ENCODE data around the gene COL24A1. TPM values are rescaled to one million over a fixed set of nuclear protein-coding genes. Genes with fewer than 3 reads are reported as not detected.

The COL24A1 gene
- total and polyA plus RNA-seq, 2 donors (not counting 3 experiments of a cell fraction or from before 2014, with no cell fraction given) = 0.03 TPM; not detected in 1

- intact Hi-C loops (cut with micrococcal nuclease) (loop anchor here (5.0 kb wide), 1 partner anchor 125 kb away; no protein-coding TSS in a partner anchor), dilution Hi-C loops (cut with MboI; ENCODE audit: extremely low pct_ligation_motif_present, low sequenced_read_pairs) (no loop called here)
- Histone ChIP-seq H3K27ac (ENCODE audit: insufficient read depth, low read depth, low read length) (no peak overlapping the region), H4K20me1 (replicated peaks; ENCODE audit: control insufficient read depth, extremely low read depth, insufficient read depth, low read length) (no peaks in the 10 kb centered on the region), H3K9me1 (replicated peaks; ENCODE audit: control insufficient read depth, extremely low read depth, insufficient read depth, low read length) (no peaks in the 10 kb centered on the region), H3K4me1 (ENCODE audit: control insufficient read depth, extremely low read depth, insufficient read depth, low read length) (no peaks in the 10 kb centered on the region), H2AFZ (ENCODE audit: low read depth, low read length) (no peak overlapping the region), H3K27me3 (ENCODE audit: control insufficient read depth in 2 of 2, insufficient read depth in 2 of 2, low read length in 2 of 2) (peaks cover 3 to 12% of the 10 kb centered on the region in 2 experiments), H3K9ac (replicated peaks; ENCODE audit: extremely low read depth, insufficient read depth, low read length) (no peak overlapping the region), H3K36me3 (ENCODE audit: control insufficient read depth in 2 of 2, extremely low read depth in 1 of 2, insufficient read depth in 2 of 2, low read length in 2 of 2) (no peaks in the 10 kb centered on the region), H3K4me3 (replicated peaks in 1 of 3; ENCODE audit: insufficient read depth in 1 of 3, low read depth in 1 of 3, low read length in 3 of 3) (no peak overlapping the region), H3K79me2 (ENCODE audit: control insufficient read depth, insufficient read depth, low read length) (no peaks in the 10 kb centered on the region), H3K4me2 (ENCODE audit: insufficient read depth, low read length) (no peak overlapping the region), H3K9me3 (replicated peaks; ENCODE audit: control insufficient read depth, insufficient read depth, low read length) (no peaks in the 10 kb centered on the region)
- TF ChIP-seq POLR2AphosphoS5 (IDR thresholded peaks at IDR 0.05; ENCODE audit: insufficient read depth, low read depth, low read length) (no peak), POLR2A (IDR thresholded peaks at IDR 0.05; ENCODE audit: low read depth, low read length) (no peak), CTCF (IDR thresholded peaks at IDR 0.05; ENCODE audit: extremely low read depth in 1 of 2, insufficient read depth in 1 of 2, low read depth in 1 of 2, low read length in 2 of 2) (no peak), JUN (IDR thresholded peaks at IDR 0.05; ENCODE audit: borderline replicate concordance, insufficient read depth, insufficient read length, low read depth) (no peak)
- POLR2A ChIA-PET = no interaction called here
- DNase-seq (ENCODE audit: low read depth, low spot score) (no peak), FAIRE-seq (no peak)
- CTCF ChIA-PET = interaction anchor here (1.0 kb wide), 1 partner anchor 14 kb away, joined by 3 read pairs; no protein-coding TSS in a partner anchor
- no TSS peak for BruUV-seq (replicated peaks)
Measured at GRCh38 chr1:85892366-85892765, 264.2 kb downstream of the COL24A1 start.

GRCh38 chr1:85889870-85890269 is 266.7 kb downstream of the COL24A1 start:
- no peak for DNase-seq (ENCODE audit: low read depth, low spot score)
- dilution Hi-C loops (cut with MboI; ENCODE audit: extremely low pct_ligation_motif_present, low sequenced_read_pairs) = no loop called here
- Histone ChIP-seq H2AFZ (ENCODE audit: low read depth, low read length) (no peak overlapping the region), H3K4me1 (ENCODE audit: control insufficient read depth, extremely low read depth, insufficient read depth, low read length) (no peaks in the 10 kb centered on the region), H3K4me3 (replicated peaks in 1 of 3; ENCODE audit: insufficient read depth in 1 of 3, low read depth in 1 of 3, low read length in 3 of 3) (no peak overlapping the region), H3K9me1 (replicated peaks; ENCODE audit: control insufficient read depth, extremely low read depth, insufficient read depth, low read length) (no peaks in the 10 kb centered on the region), H3K9me3 (replicated peaks; ENCODE audit: control insufficient read depth, insufficient read depth, low read length) (no peaks in the 10 kb centered on the region), H3K4me2 (ENCODE audit: insufficient read depth, low read length) (no peak overlapping the region), H4K20me1 (replicated peaks; ENCODE audit: control insufficient read depth, extremely low read depth, insufficient read depth, low read length) (no peaks in the 10 kb centered on the region), H3K27ac (ENCODE audit: insufficient read depth, low read depth, low read length) (no peak overlapping the region), H3K36me3 (ENCODE audit: control insufficient read depth in 2 of 2, extremely low read depth in 1 of 2, insufficient read depth in 2 of 2, low read length in 2 of 2) (no peaks in the 10 kb centered on the region), H3K79me2 (ENCODE audit: control insufficient read depth, insufficient read depth, low read length) (no peaks in the 10 kb centered on the region), H3K27me3 (ENCODE audit: control insufficient read depth in 2 of 2, insufficient read depth in 2 of 2, low read length in 2 of 2) (peaks cover 5 to 12% of the 10 kb centered on the region in 2 experiments), H3K9ac (replicated peaks; ENCODE audit: extremely low read depth, insufficient read depth, low read length) (no peak overlapping the region)
- TF ChIP-seq POLR2AphosphoS5 (IDR thresholded peaks at IDR 0.05; ENCODE audit: insufficient read depth, low read depth, low read length) (no peak), EZH2 (IDR thresholded peaks at IDR 0.05; ENCODE audit: borderline replicate concordance, low read depth, low read length, severe bottlenecking) (no peak), JUN (IDR thresholded peaks at IDR 0.05; ENCODE audit: borderline replicate concordance, insufficient read depth, insufficient read length, low read depth) (no peak), MAX (IDR thresholded peaks at IDR 0.05; ENCODE audit: insufficient read depth, insufficient read length) (no peak), MYC (IDR thresholded peaks at IDR 0.05; ENCODE audit: low read depth, low read length) (no peak), FOS (IDR thresholded peaks at IDR 0.05; ENCODE audit: borderline replicate concordance, insufficient read depth, low read length) (no peak), CTCF (IDR thresholded peaks at IDR 0.05; ENCODE audit: extremely low read depth in 1 of 2, insufficient read depth in 1 of 2, low read depth in 1 of 2, low read length in 2 of 2) (no peak), GATA2 (IDR thresholded peaks at IDR 0.05; ENCODE audit: insufficient read depth, insufficient read length, low read depth, low read length) (no peak), POLR2A (IDR thresholded peaks at IDR 0.05; ENCODE audit: low read depth, low read length) (no peak)
- no TSS peak for BruUV-seq (replicated peaks)
- ChIA-PET CTCF (no interaction called here), POLR2A (no interaction called here)
- intact Hi-C loops (cut with micrococcal nuclease) = loop anchor here (5.0 to 10.0 kb wide), 2 partner anchors 127 to 275 kb away; no protein-coding TSS in a partner anchor
- no peak for FAIRE-seq

Data from endothelial cell of umbilical vein (primary cell).